Fibroblast of villous mesenchyme (primary cell): Measurements from ENCODE around the gene TIAM2. TPM values are rescaled to one million over a fixed set of nuclear protein-coding genes. Genes with fewer than 3 reads are reported as not detected.

ENCODE experiments used
- DNase-seq: peaks from one replicate; pipeline ENCODE4 v3.0.0-alpha.2; 2010; ENCODE audit warnings: low read depth
- H3K4me3 ChIP-seq: 2 replicates; pipeline ENCODE4 v1.5.1; 2011; ENCODE audit warnings: low read depth, mild to moderate bottlenecking, low read length
- CTCF ChIP-seq: IDR thresholded peaks from 2 replicates; pipeline ENCODE4 v1.5.1; 2012; ENCODE audit warnings: low read depth, mild to moderate bottlenecking, low read length; ENCODE audit not compliant: insufficient read depth
- total RNA-seq: library from RNA; depleted of rRNA; stranded (reverse); fragments of >200 nt; gene quantifications from 2 replicates; pipeline ENCODE4 v1.2.3, GENCODE V29; 2012

Gene TIAM2
- total RNA-seq, 1 donor, result 8.6 TPM

GRCh38 chr6:155155787-155156447 lies 160.8 kb downstream of the TIAM2 start:
- no peak overlapping the region for H3K4me3 ChIP-seq
- no peak for TF ChIP-seq CTCF
- DNase-seq, result no peak

GRCh38 chr6:155157101-155157500 lies 162.0 kb downstream of the TIAM2 start:
- no peak for DNase-seq
- no peak overlapping the region for H3K4me3 ChIP-seq
- TF ChIP-seq CTCF, result no peak

- DNase-seq, result peak; percentile 44
- no peak overlapping the region for H3K4me3 ChIP-seq
- TF ChIP-seq CTCF, result no peak
Measured at GRCh38 chr6:155158030-155158843, 163.1 kb downstream of the TIAM2 start.

GRCh38 chr6:155162682-155163081 lies 167.6 kb downstream of the TIAM2 start:
- no peak for TF ChIP-seq CTCF
- H3K4me3 ChIP-seq, result no peak overlapping the region
- DNase-seq, result peak; percentile 39

- no peak for TF ChIP-seq CTCF
Measured at GRCh38 chr6:155163601-155164000, 168.5 kb downstream of the TIAM2 start.

GRCh38 chr6:155165029-155165710 lies 170.1 kb downstream of the TIAM2 start:
- TF ChIP-seq CTCF, result no peak
- H3K4me3 ChIP-seq, result no peak overlapping the region
- no peak for DNase-seq

More at GRCh38 chr6:155163601-155164000, 168.5 kb downstream of the TIAM2 start:
- no peak for DNase-seq
- H3K4me3 ChIP-seq, result no peak overlapping the region
